ENCODE results near the gene UNC13A. TPM values are rescaled to one million over a fixed set of nuclear protein-coding genes. Genes with fewer than 3 reads are reported as not detected.

Gene UNC13A
- total and polyA plus RNA-seq, 12 donors: 0.57 to 9.7 (median 1.8) TPM

- H3K9me3 ChIP-seq (replicated peaks in 1 of 3): no peaks in the 10 kb centered on the region
- H3K4me3 ChIP-seq: no peak overlapping the region
- no peak overlapping the region for H3K27ac ChIP-seq
- intact Hi-C loops (cut with DNase I): no loop called here
- 78 to 88% (median 84%) methylated on average over 15 to 31 of the region's 31 CpGs for WGBS, 4 donors
- TF ChIP-seq CTCF (IDR thresholded peaks at IDR 0.05) (no peak), POLR2A (IDR thresholded peaks at IDR 0.05) (no peak)
- no peaks in the 10 kb centered on the region for H3K27me3 ChIP-seq
- no peak for DNase-seq
- H3K36me3 ChIP-seq (replicated peaks in 1 of 2): no peaks in the 10 kb centered on the region
- H3K4me1 ChIP-seq (replicated peaks in 1 of 2): no peaks in the 10 kb centered on the region
Measured at GRCh38 chr19:17623224-17623935, 64.8 kb downstream of the UNC13A start.

- Histone ChIP-seq H3K4me1 (replicated peaks in 1 of 2) (peaks cover 0 to 3% of the 10 kb centered on the region in 2 donors), H3K27ac (no peak overlapping the region), H3K36me3 (replicated peaks in 1 of 2) (no peaks in the 10 kb centered on the region), H3K9me3 (replicated peaks in 1 of 3) (no peaks in the 10 kb centered on the region), H3K27me3 (no peaks in the 10 kb centered on the region), H3K4me3 (no peak overlapping the region)
- 85 to 86% methylated on average over 1 of the region's 1 CpG; no CpG with 5 or more reads in 2 of the 4 donors for WGBS, 4 donors
- TF ChIP-seq POLR2A (IDR thresholded peaks at IDR 0.05): no peak
- no peak for TF ChIP-seq CTCF (IDR thresholded peaks at IDR 0.05)
- no peak for DNase-seq
- intact Hi-C loops (cut with DNase I): no loop called here
Measured at GRCh38 chr19:17620696-17621095, 67.5 kb downstream of the UNC13A start.

- H3K27ac ChIP-seq: no peak overlapping the region
- TF ChIP-seq POLR2A (IDR thresholded peaks at IDR 0.05) (no peak), CTCF (IDR thresholded peaks at IDR 0.05) (no peak)
- no peak for DNase-seq
- WGBS, 4 donors: 3 to 12% (median 6%) methylated on average over 2 of the region's 2 CpGs
- intact Hi-C loops (cut with DNase I): no loop called here
- H3K4me1 ChIP-seq (replicated peaks in 1 of 2): peaks cover 0 to 3% of the 10 kb centered on the region in 2 donors
- no peaks in the 10 kb centered on the region for H3K36me3 ChIP-seq (replicated peaks in 1 of 2)
- H3K27me3 ChIP-seq: no peaks in the 10 kb centered on the region
- H3K4me3 ChIP-seq: no peak overlapping the region
- H3K9me3 ChIP-seq (replicated peaks in 1 of 3): no peaks in the 10 kb centered on the region
Measured at GRCh38 chr19:17618936-17619335, 69.2 kb downstream of the UNC13A start.

- no peak for TF ChIP-seq CTCF (IDR thresholded peaks at IDR 0.05)
- no peak for TF ChIP-seq POLR2A (IDR thresholded peaks at IDR 0.05)
- no peaks in the 10 kb centered on the region for H3K27me3 ChIP-seq
- WGBS, 4 donors: 75 to 93% (median 88%) methylated on average over 6 to 7 of the region's 7 CpGs
- peaks cover 0 to 3% of the 10 kb centered on the region in 2 donors for H3K4me1 ChIP-seq (replicated peaks in 1 of 2)
- intact Hi-C loops (cut with DNase I): no loop called here
- no peaks in the 10 kb centered on the region for H3K36me3 ChIP-seq (replicated peaks in 1 of 2)
- no peak for DNase-seq
- no peaks in the 10 kb centered on the region for H3K9me3 ChIP-seq (replicated peaks in 1 of 3)
- no peak overlapping the region for H3K4me3 ChIP-seq
- H3K27ac ChIP-seq: no peak overlapping the region
Measured at GRCh38 chr19:17618281-17618903, 69.8 kb downstream of the UNC13A start.

All from adrenal gland (tissue), 12 donors.